Natural killer cell (primary cell): Measurements from ENCODE around the gene CDK14. TPM values are rescaled to one million over a fixed set of nuclear protein-coding genes. Genes with fewer than 3 reads are reported as not detected.

ENCODE experiments used
- ATAC-seq, 3 donors: fragments of 150-1000 bp in 2 of 3; fragments of 200-7000 bp in 1 of 3; cut with Tn5 transposase; 1 replicate in 1 of 3; 2 replicates in 2 of 3; pipeline ENCODE4 v1.10.0; 2021; ENCODE audit warnings: mild to moderate bottlenecking in 2 of 3, moderate library complexity in 2 of 3
- DNase-seq, 2 donors: peaks; one replicate each; pipeline versions ENCODE4 v3.0.0 to v3.0.0-alpha.2; 2013 to 2021; ENCODE audit warnings: mixed read lengths in 1 of 2
- H3K27ac ChIP-seq: one replicate; pipeline ENCODE4 v1.5.1; 2013; ENCODE audit warnings: mild to moderate bottlenecking, low read length
- H3K27me3 ChIP-seq: one replicate; pipeline ENCODE4 v1.6.1; 2013; ENCODE audit warnings: low read length; ENCODE audit not compliant: control insufficient read depth, insufficient read depth
- H3K36me3 ChIP-seq: one replicate; pipeline ENCODE4 v1.6.1; 2013; ENCODE audit warnings: low read length; ENCODE audit not compliant: control insufficient read depth, insufficient read depth
- H3K4me1 ChIP-seq: one replicate; pipeline ENCODE4 v1.6.1; 2013; ENCODE audit warnings: low read length; ENCODE audit not compliant: control insufficient read depth, insufficient read depth
- H3K4me3 ChIP-seq: one replicate; pipeline ENCODE4 v1.5.1; 2013; ENCODE audit warnings: low read length
- H3K9me3 ChIP-seq: one replicate; pipeline ENCODE4 v1.6.1; 2013; ENCODE audit warnings: low read length; ENCODE audit not compliant: control insufficient read depth, insufficient read depth
- H3K27ac Mint-ChIP-seq, 2 donors: one replicate each; pipeline ENCODE4 v1.8.0; 2022; ENCODE audit warnings: mild to moderate bottlenecking in 2 of 2, mixed read lengths in 2 of 2, moderate library complexity in 1 of 2
- H3K27me3 Mint-ChIP-seq, 2 donors: one replicate each; pipeline ENCODE4 v1.8.0; 2022; ENCODE audit warnings: low read depth in 2 of 2, mixed read lengths in 2 of 2
- H3K36me3 Mint-ChIP-seq: one replicate; pipeline ENCODE4 v1.8.0; 2022; ENCODE audit warnings: mixed read lengths
- H3K4me1 Mint-ChIP-seq, 2 donors: one replicate each; pipeline ENCODE4 v1.8.0; 2022; ENCODE audit warnings: mixed read lengths in 2 of 2
- H3K4me3 Mint-ChIP-seq: one replicate; pipeline ENCODE4 v1.8.0; 2022; ENCODE audit warnings: mild to moderate bottlenecking, moderate library complexity, mixed read lengths
- H3K9me3 Mint-ChIP-seq, 2 donors: one replicate each; pipeline ENCODE4 v1.8.0; 2022; ENCODE audit warnings: mixed read lengths in 2 of 2
- CTCF ChIP-seq: fragments of 200-600 bp; IDR thresholded peaks from one replicate; pipeline ENCODE4 v1.8.0; 2022; ENCODE audit warnings: antibody characterized with exemption
- WGBS: methylation state at CpG from one replicate; pipeline ENCODE4 v1.1.7; 2013; ENCODE audit warnings: missing lambda C conversion rate; ENCODE audit not compliant: insufficient coverage; 5-methylcytosine and 5-hydroxymethylcytosine counted together
- intact Hi-C: fragments of 100-400 bp; cut with micrococcal nuclease; formaldehyde crosslinking; loops from one replicate; pipeline ENCODE4 v1.14.2; 2022
- total RNA-seq, 4 donors: library from RNA; stranded (reverse); fragments of 120-200 nt in 1 of 4; gene quantifications; one replicate each; pipeline versions ENCODE4 v1.2.3 to v1.2.4, GENCODE V29; 2013 to 2022

Gene CDK14
- total RNA-seq, 3 donors from 2014 or later (not counting 1 experiment from before 2014, with no cell fraction given), result 1.2 to 12.5 (median 1.9) TPM

- H3K4me1 ChIP-seq, result no peaks in the 10 kb centered on the region
- no peaks in the 10 kb centered on the region for H3K27me3 Mint-ChIP-seq
- intact Hi-C loops, result no loop called here
- no peaks in the 10 kb centered on the region for H3K27me3 ChIP-seq
- H3K9me3 ChIP-seq, result no peaks in the 10 kb centered on the region
- H3K27ac ChIP-seq, result no peak overlapping the region
- TF ChIP-seq CTCF, result no peak
- WGBS, result 44% methylated on average over 3 of the region's 3 CpGs
- ATAC-seq (no peak), DNase-seq (no peak)
- H3K9me3 Mint-ChIP-seq, result no peaks in the 10 kb centered on the region
- H3K36me3 ChIP-seq, result no peaks in the 10 kb centered on the region
- H3K4me3 ChIP-seq, result no peak overlapping the region
- no peak overlapping the region for H3K4me3 Mint-ChIP-seq
- no peaks in the 10 kb centered on the region for H3K36me3 Mint-ChIP-seq
- H3K4me1 Mint-ChIP-seq, result no peaks in the 10 kb centered on the region
- no peak overlapping the region for H3K27ac Mint-ChIP-seq
Observed at GRCh38 chr7:90613088-90613498, 17.0 kb downstream of the CDK14 start.

GRCh38 chr7:90617442-90617841 is 21.3 kb downstream of the CDK14 start:
- WGBS, result 68% methylated on average over 3 of the region's 3 CpGs
- no peak for DNase-seq
- H3K9me3 ChIP-seq, result no peaks in the 10 kb centered on the region
- no peak overlapping the region for H3K27ac ChIP-seq
- Mint-ChIP-seq H3K9me3 (peaks cover 0 to 3% of the 10 kb centered on the region in 2 donors), H3K36me3 (no peaks in the 10 kb centered on the region), H3K4me1 (no peaks in the 10 kb centered on the region), H3K27ac (no peak overlapping the region), H3K4me3 (no peak overlapping the region), H3K27me3 (no peaks in the 10 kb centered on the region)
- no peaks in the 10 kb centered on the region for H3K4me1 ChIP-seq
- H3K36me3 ChIP-seq, result no peaks in the 10 kb centered on the region
- no peak for TF ChIP-seq CTCF
- no peaks in the 10 kb centered on the region for H3K27me3 ChIP-seq
- H3K4me3 ChIP-seq, result no peak overlapping the region
- ATAC-seq, result no peak
- intact Hi-C loops, result no loop called here

- DNase-seq (no peak), ATAC-seq (no peak)
- peaks cover 0 to 3% of the 10 kb centered on the region in 2 donors for H3K9me3 Mint-ChIP-seq
- no peaks in the 10 kb centered on the region for H3K27me3 Mint-ChIP-seq
- Histone ChIP-seq H3K9me3 (no peaks in the 10 kb centered on the region), H3K27me3 (no peaks in the 10 kb centered on the region), H3K4me3 (no peak overlapping the region), H3K27ac (no peak overlapping the region), H3K36me3 (no peaks in the 10 kb centered on the region), H3K4me1 (no peaks in the 10 kb centered on the region)
- no peaks in the 10 kb centered on the region for H3K4me1 Mint-ChIP-seq
- no CpG with 5 or more reads among the region's 4 CpGs for WGBS
- no peak overlapping the region for H3K4me3 Mint-ChIP-seq
- H3K36me3 Mint-ChIP-seq, result no peaks in the 10 kb centered on the region
- no peak for TF ChIP-seq CTCF
- no peak overlapping the region for H3K27ac Mint-ChIP-seq
- intact Hi-C loops, result no loop called here
Observed at GRCh38 chr7:90618876-90619275, 22.8 kb downstream of the CDK14 start.

GRCh38 chr7:90621125-90621746 is 25.1 kb downstream of the CDK14 start:
- WGBS, result 48% methylated on average over 2 of the region's 2 CpGs
- no peak for ATAC-seq
- Histone ChIP-seq H3K9me3 (no peaks in the 10 kb centered on the region), H3K27me3 (no peaks in the 10 kb centered on the region), H3K36me3 (no peaks in the 10 kb centered on the region), H3K4me1 (no peaks in the 10 kb centered on the region), H3K27ac (no peak overlapping the region), H3K4me3 (no peak overlapping the region)
- no peak for DNase-seq
- no peaks in the 10 kb centered on the region for H3K4me1 Mint-ChIP-seq
- H3K27ac Mint-ChIP-seq, result no peak overlapping the region
- intact Hi-C loops, result no loop called here
- no peaks in the 10 kb centered on the region for H3K36me3 Mint-ChIP-seq
- H3K4me3 Mint-ChIP-seq, result no peak overlapping the region
- H3K27me3 Mint-ChIP-seq, result no peaks in the 10 kb centered on the region
- peaks cover 0 to 3% of the 10 kb centered on the region in 2 donors for H3K9me3 Mint-ChIP-seq
- TF ChIP-seq CTCF, result no peak
